Prostate gland (tissue), 2 donors: ENCODE results near the gene UPK1A. TPM values are rescaled to one million over a fixed set of nuclear protein-coding genes. Genes with fewer than 3 reads are reported as not detected.

Experiments used
- DNase-seq: peaks from one replicate; pipeline ENCODE4 v3.0.0-alpha.2; 2019; ENCODE audit warnings: low spot score
- H3K27ac ChIP-seq, 2 donors: fragments of 200-600 bp; sonication (generic); 2 replicates each; pipeline ENCODE4 v1.5.1; 2017 to 2019
- H3K27me3 ChIP-seq: fragments of 200-600 bp; sonication (generic); replicated peaks from 2 replicates; pipeline ENCODE4 v1.5.1; 2019; ENCODE audit not compliant: insufficient read depth
- H3K36me3 ChIP-seq, 2 donors: fragments of 200-600 bp; sonication (generic); 1 replicate in 1 of 2; 2 replicates in 1 of 2; pipeline versions ENCODE4 v1.5.1 to v1.8.1; 2017 to 2019
- H3K4me1 ChIP-seq: fragments of 200-600 bp; sonication (generic); replicated peaks from 2 replicates; pipeline ENCODE4 v1.5.1; 2019
- H3K4me3 ChIP-seq, 2 donors: fragments of 200-600 bp; sonication (generic); 2 replicates each; pipeline ENCODE4 v1.5.1; 2017 to 2019
- H3K9me3 ChIP-seq: fragments of 200-600 bp; sonication (generic); 2 replicates; pipeline ENCODE4 v1.5.1; 2017
- CTCF ChIP-seq, 4 experiments: fragments of 200-600 bp in 2 of 4; fragments of 450-650 bp in 2 of 4; sonication (generic) in 2 of 4; IDR thresholded peaks; 1 replicate in 3 of 4; 2 replicates in 1 of 4; pipeline ENCODE4 v1.5.1; 2016 to 2019; ENCODE audit warnings: antibody characterized with exemption in 4 of 4, mild to moderate bottlenecking in 2 of 4, moderate library complexity in 2 of 4
- POLR2A ChIP-seq: fragments of 450-650 bp; IDR thresholded peaks from one replicate; pipeline ENCODE4 v1.6.1; 2016; ENCODE audit warnings: antibody characterized with exemption, mild to moderate bottlenecking
- POLR2AphosphoS5 ChIP-seq: sonication (generic); formaldehyde crosslinking; IDR thresholded peaks from one replicate; pipeline ENCODE4 v1.6.1; 2017; ENCODE audit warnings: antibody characterized with exemption
- WGBS: methylation state at CpG from one replicate; pipeline ENCODE4 v1.1.5; 2018; 5-methylcytosine and 5-hydroxymethylcytosine counted together
- intact Hi-C: fragments of 100-400 bp; cut with DNase I; formaldehyde crosslinking; loops from one replicate; pipeline ENCODE4 v1.14.2; 2022
- total RNA-seq, 2 donors: library from RNA; depleted of rRNA; stranded (reverse); fragments of >200 nt; gene quantifications; one replicate each; pipeline ENCODE4 v1.1.0, GENCODE V29; 2016

The UPK1A gene
- total RNA-seq, 2 donors from 2014 or later: 3.8 to 5.5 TPM

- peaks cover 20 to 29% of the 10 kb centered on the region in 2 donors for H3K36me3 ChIP-seq
- no peak for DNase-seq
These were observed 53.3 kb downstream of the UPK1A start for GRCh38 chr19:35719402-35720162.

GRCh38 chr19:35720163-35720524, 53.8 kb downstream of the UPK1A start:
- 94% methylated on average over 9 of the region's 9 CpGs for WGBS
- no peaks in the 10 kb centered on the region for H3K27me3 ChIP-seq
- no peak overlapping the region for H3K4me3 ChIP-seq
- TF ChIP-seq POLR2AphosphoS5 (no peak), POLR2A (no peak)
- intact Hi-C loops: no loop called here
- H3K9me3 ChIP-seq: no peaks in the 10 kb centered on the region
- H3K36me3 ChIP-seq: peaks cover 25 to 35% of the 10 kb centered on the region in 2 donors
- no peak for DNase-seq
- no peak overlapping the region for H3K27ac ChIP-seq
- H3K4me1 ChIP-seq: peaks cover 15% of the 10 kb centered on the region

More at GRCh38 chr19:35719402-35720162, 53.3 kb downstream of the UPK1A start:
- H3K4me3 ChIP-seq: peak overlapping the region in 1 of 2 donors; percentile 93
- H3K9me3 ChIP-seq: no peaks in the 10 kb centered on the region
- no peak for TF ChIP-seq POLR2AphosphoS5
- TF ChIP-seq CTCF (IDR thresholded peaks at IDR 0.05): no peak
- no peak for TF ChIP-seq POLR2A
- peaks cover 15% of the 10 kb centered on the region for H3K4me1 ChIP-seq
- H3K27ac ChIP-seq: peak overlapping the region in 1 of 2 donors; percentile 91
- WGBS: 86% methylated on average over 32 of the region's 32 CpGs
- intact Hi-C loops: loop anchor here (10.0 kb wide), 1 partner anchor 365 kb away; the partner anchor contains the start of gene FFAR3
- no peaks in the 10 kb centered on the region for H3K27me3 ChIP-seq

- no peak for DNase-seq
- Histone ChIP-seq H3K4me3 (no peak overlapping the region), H3K9me3 (no peaks in the 10 kb centered on the region), H3K27me3 (no peaks in the 10 kb centered on the region), H3K27ac (no peak overlapping the region), H3K36me3 (peaks cover 30 to 40% of the 10 kb centered on the region in 2 donors), H3K4me1 (peaks cover 14% of the 10 kb centered on the region)
- 81% methylated on average over 15 of the region's 17 CpGs for WGBS
- intact Hi-C loops: no loop called here
- TF ChIP-seq CTCF (IDR thresholded peaks at IDR 0.05) (no peak), POLR2AphosphoS5 (no peak), POLR2A (no peak)
These were observed 54.3 kb downstream of the UPK1A start for GRCh38 chr19:35720648-35721047.

GRCh38 chr19:35721374-35721773, 55.1 kb downstream of the UPK1A start:
- no peak for TF ChIP-seq CTCF (IDR thresholded peaks at IDR 0.05)
- no peak for TF ChIP-seq POLR2A
- TF ChIP-seq POLR2AphosphoS5: no peak
- H3K36me3 ChIP-seq: peaks cover 31 to 46% of the 10 kb centered on the region in 2 donors
- DNase-seq: no peak

GRCh38 chr19:35722461-35722860, 56.1 kb downstream of the UPK1A start:
- Histone ChIP-seq H3K27ac (no peak overlapping the region), H3K36me3 (peaks cover 36 to 55% of the 10 kb centered on the region in 2 donors), H3K4me3 (no peak overlapping the region), H3K4me1 (peaks cover 9% of the 10 kb centered on the region), H3K27me3 (no peaks in the 10 kb centered on the region), H3K9me3 (no peaks in the 10 kb centered on the region)
- intact Hi-C loops: no loop called here
- TF ChIP-seq POLR2A (no peak), CTCF (IDR thresholded peaks at IDR 0.05) (no peak), POLR2AphosphoS5 (no peak)
- 90% methylated on average over 14 of the region's 14 CpGs for WGBS
- DNase-seq: no peak

More at GRCh38 chr19:35721374-35721773, 55.1 kb downstream of the UPK1A start:
- peaks cover 9% of the 10 kb centered on the region for H3K4me1 ChIP-seq
- no peaks in the 10 kb centered on the region for H3K27me3 ChIP-seq
- no peak overlapping the region for H3K4me3 ChIP-seq
- no peaks in the 10 kb centered on the region for H3K9me3 ChIP-seq
- WGBS: 87% methylated on average over 16 of the region's 16 CpGs
- intact Hi-C loops: no loop called here
- H3K27ac ChIP-seq: no peak overlapping the region
